NCI-H1048 (cell line): ENCODE results near the gene PTP4A1.
"Not testable (repeated sequence)": the region's sequence is repeated elsewhere in the genome, so short reads cannot be mapped to it uniquely, and the experiment has no call there.

Experiments
- DNase-seq: peaks from one replicate; lab custom pipeline; 2025; lab: John Stamatoyannopoulos, UW

PTP4A1 gene

DNA sequence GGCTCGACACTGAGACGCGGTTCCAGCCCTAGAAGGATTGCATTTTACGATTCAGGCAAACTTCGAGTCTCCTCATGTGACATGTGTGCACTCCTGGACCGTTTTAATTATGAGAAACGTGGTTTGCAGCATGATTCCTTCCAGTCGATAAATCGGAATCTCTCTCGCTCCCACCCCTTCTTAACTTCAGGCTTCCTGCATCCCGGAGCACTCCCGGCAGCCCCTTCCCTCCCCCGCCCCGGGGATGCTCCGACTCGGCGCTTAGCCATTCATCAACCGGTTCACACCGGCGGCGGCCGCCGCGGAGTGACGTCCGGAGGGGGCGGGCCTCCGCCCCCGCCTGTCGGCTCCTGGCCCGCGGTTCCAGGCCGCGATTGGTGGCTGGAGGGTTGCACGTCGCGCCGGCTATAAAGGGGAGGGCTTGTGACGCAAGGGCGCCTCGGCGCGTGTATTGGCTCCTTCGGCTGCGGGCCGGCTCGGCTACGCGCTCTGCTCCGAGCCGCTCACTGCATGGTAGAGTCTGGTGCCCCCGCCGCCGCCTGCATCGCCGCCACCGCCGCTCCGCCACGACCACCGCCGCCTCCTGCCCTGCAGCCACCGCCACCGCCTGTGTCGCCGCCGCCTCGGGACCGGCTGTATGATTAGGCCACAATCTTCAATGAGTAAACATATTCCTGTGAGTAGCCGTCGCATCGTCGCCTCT lies at the start of gene PTP4A1, which contains the start of gene LOC128125822:
PTP4A1 (plus strand) TSS at position 437 of the 703 bp plus-strand sequence. CDS start 4,401 bp downstream, outside the sequence.
LOC128125822 (plus strand) TSS at position 437 of the 703 bp plus-strand sequence.
- DNase-seq = peak; percentile 91

DNA sequence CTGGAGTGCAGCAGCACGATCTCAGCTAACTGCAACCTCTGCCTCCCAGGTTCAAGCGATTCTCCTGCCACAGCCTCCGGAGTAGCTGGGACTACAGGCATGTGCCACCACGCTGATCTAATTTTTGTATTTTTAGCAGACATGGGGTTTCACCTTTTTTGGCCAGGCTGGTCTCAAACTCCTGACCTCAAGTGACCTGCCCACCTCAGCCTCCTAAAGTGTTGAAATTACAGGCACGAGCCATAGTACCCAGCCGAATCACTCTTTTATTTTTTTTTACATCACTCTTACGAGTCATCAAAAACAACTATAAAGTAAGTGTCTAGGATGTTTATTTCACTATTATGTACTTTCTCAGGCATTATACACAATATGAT lies 49.4 kb upstream of the PTP4A1 start:
- not testable (repeated sequence) for DNase-seq

DNA sequence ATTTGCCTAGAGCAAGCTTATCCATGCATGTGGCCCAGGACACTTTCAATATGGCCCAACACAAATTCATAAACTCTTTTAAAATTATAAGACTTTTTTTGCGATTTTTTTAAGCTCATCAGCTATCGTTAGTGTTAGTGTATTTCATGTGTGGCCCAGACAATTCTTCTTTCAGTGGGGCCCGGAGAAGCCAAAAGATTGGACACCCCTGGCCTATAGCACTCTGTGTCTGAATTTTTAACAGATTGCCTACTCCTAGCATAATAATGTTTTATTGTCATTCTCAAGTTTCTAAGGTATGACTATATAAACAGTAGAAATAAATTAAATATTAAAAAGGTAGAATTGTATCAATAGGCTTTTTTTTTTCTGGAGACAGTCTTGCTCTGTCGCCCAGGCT lies 48.6 kb upstream of the PTP4A1 start:
- DNase-seq = no peak

DNA sequence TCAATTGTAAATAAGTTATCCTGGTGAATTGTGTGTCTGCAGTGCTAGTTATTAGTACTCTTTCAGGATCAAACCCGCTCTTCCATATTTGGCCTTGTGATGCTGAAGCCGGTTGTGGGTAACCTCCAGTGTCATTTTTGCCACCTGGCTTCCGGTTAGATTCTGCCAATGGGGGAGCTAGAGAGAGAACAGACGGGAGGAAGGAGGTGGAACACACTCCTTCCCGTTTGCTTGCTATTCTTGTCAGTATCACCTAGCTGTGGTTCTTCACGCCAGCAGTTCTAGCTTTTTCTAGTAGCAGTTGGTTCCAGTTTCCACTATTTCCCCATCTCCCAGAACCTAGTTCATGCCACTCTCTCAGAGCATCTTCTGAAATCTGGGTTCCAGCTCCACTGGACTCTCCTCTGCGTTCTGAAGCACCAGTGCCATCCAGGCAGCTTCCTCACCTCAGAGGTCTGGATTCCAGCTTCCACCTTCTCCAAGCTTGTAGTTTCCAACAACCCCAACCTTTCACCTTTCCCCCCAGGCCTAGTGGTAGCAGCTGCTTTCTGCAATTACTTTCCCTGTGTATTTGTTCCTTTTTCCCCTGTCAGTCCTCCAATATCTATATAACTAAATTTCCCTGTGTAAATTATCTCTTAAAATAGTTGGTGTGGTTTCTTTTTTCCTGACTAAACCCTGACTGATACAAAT lies 46.9 kb upstream of the PTP4A1 start:
- no peak for DNase-seq

DNA sequence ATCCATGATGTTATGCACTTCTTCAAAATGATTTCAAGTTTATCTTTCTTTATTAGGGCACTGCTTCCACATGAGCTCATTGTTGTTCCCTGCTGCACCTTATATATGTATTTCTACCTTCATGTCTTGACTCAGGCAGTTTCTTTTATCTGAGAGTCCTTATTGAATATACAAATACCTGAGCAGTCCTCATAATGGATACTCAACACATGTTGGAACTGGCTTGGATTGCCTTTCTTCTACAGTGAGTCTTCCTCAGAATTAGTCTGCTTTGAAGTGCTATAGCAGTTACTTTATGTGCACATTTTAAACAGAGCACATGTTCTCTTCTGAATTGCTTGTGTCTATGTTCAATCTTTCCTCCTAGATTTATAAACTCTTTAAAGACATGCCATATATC lies 45.3 kb upstream of the PTP4A1 start:
- DNase-seq = no peak

DNA sequence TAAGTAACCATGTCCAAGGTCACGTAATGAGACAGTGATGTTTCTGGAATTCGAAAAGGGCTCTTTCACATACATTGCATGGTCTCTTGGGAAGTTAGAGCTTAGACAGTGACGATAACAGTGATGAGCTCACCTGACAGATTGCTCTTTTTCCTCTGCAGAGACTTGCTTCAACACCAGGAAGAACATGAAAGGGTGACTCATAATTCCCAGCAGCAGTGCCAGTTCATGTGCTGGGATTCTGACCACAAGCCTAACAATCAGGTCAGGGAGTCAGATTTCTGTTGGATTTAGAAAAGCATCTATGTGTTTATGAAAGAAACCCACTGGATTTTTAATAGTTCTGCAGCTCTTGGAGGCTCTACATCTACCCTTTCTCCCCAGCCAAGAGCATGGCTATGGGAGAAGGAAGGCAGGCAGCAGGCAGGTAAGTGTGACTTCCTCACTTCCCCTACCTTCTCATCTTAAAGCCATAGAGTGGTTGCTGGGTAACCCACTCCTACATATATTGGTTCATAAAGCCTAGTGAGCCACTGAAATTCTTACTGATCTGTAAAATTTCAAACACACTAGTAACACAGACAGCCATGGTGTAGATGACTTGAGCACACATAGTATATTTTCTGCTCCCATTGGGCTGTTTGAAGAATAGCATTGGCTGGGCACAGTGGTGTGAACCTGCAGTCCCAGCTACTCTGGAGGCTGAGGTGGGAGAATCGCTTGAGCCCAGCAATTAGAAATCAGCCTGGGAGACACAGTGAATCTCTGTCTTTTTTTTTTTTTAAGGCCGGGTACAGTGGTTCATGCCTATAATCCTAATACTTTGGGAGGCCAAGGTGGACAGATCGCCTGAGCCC lies 44.4 kb upstream of the PTP4A1 start:
- no peak for DNase-seq

DNA sequence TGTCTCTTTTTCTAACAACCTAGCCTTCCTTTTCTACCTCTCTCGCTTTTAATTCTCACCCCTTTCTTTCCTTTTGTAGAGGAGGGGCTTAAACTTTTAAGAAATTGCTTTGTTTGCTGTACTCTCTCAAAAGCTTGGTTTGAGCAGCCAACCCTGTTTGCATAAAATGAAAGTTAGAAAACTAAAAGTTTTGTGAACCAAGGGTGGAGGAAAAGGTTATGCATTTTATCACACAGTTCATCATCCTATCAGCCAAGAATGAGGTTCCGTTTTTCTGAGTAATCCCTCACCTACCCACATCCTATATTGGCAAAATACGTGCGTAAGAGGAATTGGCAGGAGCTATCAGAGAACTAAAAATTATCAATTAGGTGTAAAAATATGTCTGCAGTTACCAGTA lies 42.8 kb upstream of the PTP4A1 start:
- DNase-seq = no peak

DNA sequence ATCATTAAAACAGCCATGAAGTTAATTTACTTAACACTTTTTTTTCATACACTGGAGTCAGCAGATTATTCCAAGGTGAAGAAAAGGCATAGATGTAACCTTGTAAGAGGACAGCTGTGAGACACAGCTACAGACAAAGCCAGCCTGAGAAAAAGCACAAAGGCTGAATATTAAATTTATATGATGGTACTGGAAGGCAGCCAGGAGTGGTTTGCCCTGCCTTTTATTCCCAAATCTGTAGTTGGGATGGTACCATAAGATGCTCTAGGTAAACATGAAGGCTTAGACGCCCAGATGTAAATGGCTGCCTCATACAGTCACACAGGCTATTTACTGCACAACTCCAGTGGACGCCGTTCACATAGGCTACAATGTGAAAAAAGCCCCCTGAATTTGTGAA lies 42.1 kb upstream of the PTP4A1 start:
- no peak for DNase-seq

DNA sequence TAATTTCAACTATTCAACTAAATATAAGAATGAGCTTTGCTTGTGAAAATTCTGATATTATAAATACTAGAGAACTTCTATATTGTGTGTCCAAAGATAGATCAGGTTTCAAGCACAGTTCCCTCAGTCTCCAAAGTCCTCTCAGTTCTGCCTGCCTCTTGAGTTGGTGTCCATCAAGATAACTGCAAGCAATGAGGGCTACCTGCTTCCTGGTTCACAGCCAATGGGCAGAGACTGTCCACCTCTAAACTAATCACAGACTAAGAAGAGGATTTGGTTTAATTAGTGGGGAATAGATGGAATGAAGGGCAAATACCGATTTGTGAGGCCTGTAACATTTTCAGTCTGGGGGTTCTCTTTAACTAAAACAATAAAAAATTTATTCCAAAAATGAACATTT lies 41.3 kb upstream of the PTP4A1 start:
- DNase-seq = no peak

DNA sequence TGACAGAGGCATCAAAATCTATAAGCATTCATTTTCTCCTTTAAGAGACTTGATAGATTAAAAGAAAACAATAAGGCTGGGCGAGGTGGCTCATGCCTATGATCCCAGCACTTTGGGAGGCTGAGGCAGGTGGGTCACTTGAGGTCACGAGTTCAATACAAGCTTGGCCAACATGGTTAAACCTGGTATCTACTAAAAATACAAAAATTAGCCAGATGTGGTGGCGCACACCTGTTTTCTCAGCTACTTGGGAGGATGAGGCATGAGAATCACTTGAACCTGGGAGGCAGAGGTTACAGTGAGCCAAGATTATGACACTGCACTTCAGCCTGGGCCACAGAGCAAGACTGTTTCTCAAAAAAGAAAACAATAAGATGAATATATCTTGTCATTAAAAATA lies 39.3 kb upstream of the PTP4A1 start:
- DNase-seq = no peak

DNA sequence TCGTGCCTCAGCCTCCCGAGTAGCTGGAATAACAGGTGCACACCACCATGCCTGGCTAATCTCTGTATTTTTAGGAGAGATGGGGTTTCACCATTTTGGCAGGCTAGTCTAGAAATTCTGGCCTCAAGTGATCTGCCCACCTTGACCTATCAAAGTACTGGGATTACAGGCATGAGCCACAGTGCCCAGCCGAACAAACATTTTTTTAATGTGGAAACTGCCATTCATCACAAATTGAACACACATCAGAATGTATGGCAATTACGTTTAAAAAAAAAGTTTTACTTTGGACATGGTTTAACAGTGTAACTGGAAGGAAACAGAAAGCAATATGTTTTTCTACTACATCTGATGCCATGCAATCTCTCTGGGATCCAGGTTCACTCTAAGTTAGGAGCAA lies 38.3 kb upstream of the PTP4A1 start:
- no peak for DNase-seq

DNA sequence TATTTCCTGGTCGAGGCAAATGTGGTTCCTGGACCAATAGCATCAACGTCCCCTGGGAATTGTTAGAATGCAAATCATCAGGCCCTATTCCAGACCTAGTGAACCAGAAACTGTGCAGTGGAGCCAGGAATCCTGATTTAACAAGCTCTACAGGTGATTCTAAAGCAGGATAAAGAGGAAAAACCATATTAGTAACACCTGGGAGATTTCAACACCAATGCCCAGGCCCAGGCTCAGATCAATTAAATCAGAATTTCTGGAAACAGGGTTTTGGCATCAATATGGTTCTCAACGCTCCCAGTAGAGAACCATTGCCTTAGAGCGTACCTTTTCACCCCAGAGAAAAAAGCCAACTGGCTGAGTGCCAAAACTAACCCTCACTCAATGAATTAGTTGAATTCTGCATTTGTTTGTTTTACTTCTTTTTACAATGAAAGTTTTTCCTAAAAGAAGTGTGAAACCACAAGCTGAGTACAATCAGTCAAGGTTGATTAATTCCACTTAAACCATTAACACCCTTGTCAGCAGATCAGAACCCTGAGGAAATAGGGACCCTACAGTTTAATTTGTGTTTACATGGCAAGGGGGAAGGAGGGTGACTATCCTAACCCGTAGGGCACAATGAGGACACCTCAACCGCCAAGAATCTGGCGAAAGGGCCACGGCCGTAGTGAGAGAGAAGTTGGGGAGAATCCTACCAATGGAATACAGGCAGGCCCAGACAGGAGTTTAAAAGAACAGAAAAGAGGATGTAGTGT lies 34.9 kb upstream of the PTP4A1 start:
- no peak for DNase-seq

DNA sequence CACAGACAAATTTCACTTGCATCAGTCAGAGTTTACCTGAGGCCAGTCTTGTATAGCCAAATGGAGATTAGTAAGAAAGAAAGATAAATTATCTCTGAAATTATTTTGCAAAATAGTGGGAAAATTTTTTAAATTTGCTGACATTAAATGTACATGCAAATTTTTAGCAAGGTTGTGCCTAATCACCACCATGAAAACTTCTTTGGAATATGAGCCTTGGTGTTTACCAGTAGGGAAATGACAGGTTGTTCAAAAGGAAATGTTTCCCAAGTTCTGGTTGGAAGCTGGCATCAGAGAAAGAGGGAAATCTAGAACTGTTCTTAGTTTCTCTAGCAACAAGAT lies 34.4 kb upstream of the PTP4A1 start:
- DNase-seq = no peak

DNA sequence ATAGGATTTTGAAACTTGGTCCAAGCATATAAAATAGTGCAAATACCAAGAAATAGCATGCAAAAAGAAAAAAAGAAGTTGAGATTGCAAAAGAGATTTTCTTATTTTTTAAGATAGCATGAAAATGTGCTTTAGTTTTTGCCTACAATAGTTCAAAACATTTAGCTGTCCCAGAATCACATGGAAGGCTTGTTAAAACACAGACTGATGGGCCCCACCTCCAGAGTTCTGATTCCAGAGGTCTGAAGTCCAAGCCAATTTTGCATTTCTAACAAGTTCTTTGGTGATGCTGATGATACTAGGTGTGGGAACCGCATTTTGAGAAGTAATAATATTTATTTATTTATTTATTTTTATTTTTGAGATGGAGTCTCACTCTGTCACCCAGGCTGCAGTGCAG lies 33.7 kb upstream of the PTP4A1 start:
- DNase-seq = no peak

DNA sequence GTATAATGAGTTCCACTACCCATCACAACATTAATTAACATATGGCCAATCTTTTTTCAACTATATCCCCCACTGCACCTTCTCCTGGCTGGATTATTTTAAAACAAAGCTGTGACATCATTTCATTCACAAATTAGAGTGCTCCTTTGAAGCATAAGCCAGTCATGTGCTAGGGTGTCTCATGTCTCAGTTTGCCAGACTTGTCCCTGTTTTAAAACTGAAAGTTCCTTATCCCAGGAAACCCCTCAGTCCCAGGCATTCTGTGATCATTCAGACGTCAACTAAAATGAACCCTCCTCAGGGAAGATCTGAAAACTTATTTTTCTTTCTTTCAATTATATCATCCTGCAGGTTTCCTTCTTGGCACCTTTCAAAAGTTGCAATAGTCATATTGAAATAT lies 29.3 kb upstream of the PTP4A1 start:
- no peak for DNase-seq

DNA sequence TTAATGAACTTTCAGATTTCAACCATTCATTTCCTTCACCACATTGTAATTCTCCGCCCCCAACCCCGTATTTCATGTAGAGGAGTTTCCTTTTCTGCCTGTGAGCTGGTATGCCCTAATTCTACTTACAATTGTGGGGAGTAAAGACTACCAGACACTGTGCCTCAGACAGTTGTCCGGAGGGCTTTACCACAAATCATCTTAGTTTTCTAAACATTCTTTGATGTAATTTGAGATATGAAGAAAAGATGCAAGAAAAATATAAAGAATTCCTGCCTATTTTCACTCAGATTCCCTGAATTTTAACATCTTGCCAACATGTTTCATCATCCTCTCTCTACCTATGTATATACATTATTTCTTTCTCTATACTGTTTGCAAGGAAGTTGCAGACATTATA lies 28.3 kb upstream of the PTP4A1 start:
- no peak for DNase-seq

DNA sequence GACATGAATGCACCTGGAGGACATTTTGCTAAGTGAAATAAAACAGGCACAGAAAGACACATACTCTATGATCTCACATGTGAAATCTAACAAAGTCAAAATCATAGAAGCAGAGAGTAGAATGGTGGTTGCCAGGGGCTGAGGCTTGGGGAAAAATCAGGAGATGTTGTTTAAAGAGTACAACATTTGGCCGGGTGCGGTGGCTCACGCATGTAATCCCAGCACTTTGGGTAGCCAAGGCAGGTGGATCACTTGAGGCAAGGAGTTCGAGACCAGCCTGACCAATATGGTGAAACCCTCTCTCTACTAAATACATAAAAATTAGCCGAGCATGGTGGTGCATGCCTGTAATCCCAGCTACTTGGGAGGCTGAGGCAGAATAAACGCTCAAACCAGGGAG lies 26.0 kb upstream of the PTP4A1 start:
- no peak for DNase-seq

DNA sequence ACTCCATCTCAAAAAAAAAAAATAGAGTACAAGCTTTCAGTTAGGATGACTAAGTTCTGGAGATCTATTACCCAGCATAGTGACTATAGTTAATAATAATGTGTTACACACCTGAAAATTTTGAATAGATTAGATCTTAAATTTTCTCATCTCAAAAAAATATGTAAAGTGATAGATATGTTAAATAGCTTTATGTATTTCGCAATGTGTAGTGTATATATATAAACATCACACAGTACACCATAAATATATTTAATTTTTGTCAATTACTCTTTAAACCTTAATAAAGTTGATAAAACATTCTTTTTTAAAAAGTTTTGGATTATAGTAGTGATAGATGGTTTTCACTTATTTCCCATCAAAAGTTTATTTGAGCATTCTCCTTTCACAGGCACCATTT lies 25.6 kb upstream of the PTP4A1 start:
- DNase-seq = no peak

DNA sequence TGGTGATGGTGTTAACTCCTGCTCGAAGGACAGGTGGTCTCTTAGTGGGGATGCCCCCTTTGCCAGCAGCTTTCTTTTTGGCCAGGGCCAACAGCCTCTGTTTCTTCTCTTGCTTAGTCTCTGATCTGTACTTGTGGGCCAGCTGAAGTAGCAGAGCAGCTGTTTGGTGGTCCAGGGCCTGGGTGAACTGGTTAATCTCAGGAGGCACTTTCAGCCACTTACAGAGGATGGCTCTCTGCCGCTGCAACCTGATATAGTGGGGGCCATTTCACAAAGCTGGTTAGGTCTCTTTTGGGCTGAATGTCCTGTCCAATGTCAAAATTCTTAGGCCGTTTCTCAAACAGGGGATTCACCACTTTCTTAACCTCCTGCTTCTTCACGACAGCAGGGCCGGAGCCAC lies 23.2 kb upstream of the PTP4A1 start:
- no peak for DNase-seq

DNA sequence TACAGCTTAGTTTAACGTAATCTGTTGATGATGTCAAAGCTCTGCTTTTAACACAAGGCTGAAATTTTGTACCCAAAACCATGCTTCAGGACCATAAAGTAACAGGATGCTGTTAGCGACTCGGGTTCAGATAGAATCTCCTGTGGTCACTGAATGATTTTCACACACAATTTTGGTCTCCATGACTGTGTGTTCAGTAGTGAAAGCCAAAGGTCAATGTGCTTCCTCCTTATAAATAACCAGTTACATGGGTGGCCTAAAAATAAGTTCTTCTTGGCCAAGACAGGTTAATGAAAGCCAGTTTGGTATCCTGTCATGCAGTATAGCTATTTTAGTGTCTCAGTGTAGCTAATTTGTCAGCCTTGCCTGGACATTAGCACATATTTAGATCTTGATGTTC lies 19.1 kb upstream of the PTP4A1 start:
- no peak for DNase-seq

DNA sequence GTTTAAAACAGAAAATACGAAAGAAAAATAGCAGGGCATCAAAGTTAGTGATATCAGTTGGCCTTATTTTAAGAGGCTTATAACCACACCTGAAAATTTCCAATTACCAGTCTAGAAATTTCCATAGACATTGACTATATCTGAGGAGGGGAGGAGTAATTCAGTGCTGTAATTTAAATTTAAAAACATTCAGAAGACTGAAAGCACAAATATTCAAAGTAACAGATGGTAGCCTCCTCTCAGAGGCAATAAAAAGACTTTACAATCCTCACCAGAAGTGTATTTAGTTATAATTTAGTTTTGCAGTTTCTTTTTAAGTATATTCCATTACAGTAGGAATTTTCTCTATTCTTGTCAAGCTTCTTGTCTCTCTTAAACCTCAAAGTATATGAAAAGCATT lies 18.4 kb upstream of the PTP4A1 start:
- DNase-seq = no peak

DNA sequence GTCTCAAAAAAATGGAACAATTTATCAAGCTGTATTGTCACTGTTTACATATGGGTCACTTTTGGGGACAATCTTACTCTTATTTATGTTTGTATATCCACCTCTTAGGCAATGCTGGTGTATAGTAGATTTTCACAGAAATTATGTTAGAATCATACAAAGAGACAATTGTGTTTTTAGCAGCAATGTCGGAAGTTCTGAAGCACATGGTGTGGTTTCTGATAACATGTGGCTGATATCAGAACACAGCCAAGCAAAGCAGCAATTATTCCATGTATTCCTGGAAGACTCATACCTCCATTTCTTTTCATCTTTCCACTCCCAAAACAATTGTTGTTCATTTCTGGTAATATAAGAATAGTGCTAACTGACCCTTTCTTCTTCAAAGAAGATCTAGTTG lies 17.5 kb upstream of the PTP4A1 start:
- DNase-seq = no peak
